H9 (cell line): ENCODE results near the gene ZNF80. TPM values are rescaled to one million over a fixed set of nuclear protein-coding genes. Genes with fewer than 3 reads are reported as not detected.
"Not testable (repeated sequence)": the region's sequence is repeated elsewhere in the genome, so short reads cannot be mapped to it uniquely, and the experiment has no call there.

ENCODE experiments used
- DNase-seq: peaks from one replicate; pipeline ENCODE4 v3.0.0-alpha.2; 2017
- H2AFZ ChIP-seq: one replicate; pipeline ENCODE4 v1.6.1; 2013; ENCODE audit warnings: mild to moderate bottlenecking, low read length, control low read depth, moderate library complexity
- H2AK5ac ChIP-seq: 2 replicates; pipeline ENCODE4 v1.6.1; 2013; ENCODE audit warnings: low read length, control low read depth, mixed read lengths; ENCODE audit not compliant: insufficient read length
- H2BK120ac ChIP-seq: one replicate; pipeline ENCODE4 v1.6.1; 2013; ENCODE audit warnings: low read depth, mild to moderate bottlenecking, low read length, control low read depth, inconsistent platforms; ENCODE audit not compliant: poor library complexity, severe bottlenecking
- H2BK12ac ChIP-seq: 2 replicates; pipeline ENCODE4 v1.6.1; 2013; ENCODE audit warnings: low read length, control low read depth, mixed read lengths, low read depth; ENCODE audit not compliant: insufficient read length
- H2BK15ac ChIP-seq: 2 replicates; pipeline ENCODE4 v1.6.1; 2013; ENCODE audit warnings: low read depth, low read length, control low read depth
- H2BK20ac ChIP-seq: one replicate; pipeline ENCODE4 v1.6.1; 2013; ENCODE audit warnings: low read depth, mild to moderate bottlenecking, low read length, control low read depth, inconsistent platforms; ENCODE audit not compliant: poor library complexity, severe bottlenecking
- H2BK5ac ChIP-seq: 2 replicates; pipeline ENCODE4 v1.6.1; 2013; ENCODE audit warnings: low read length, control low read depth, mixed read lengths; ENCODE audit not compliant: insufficient read length
- H3K14ac ChIP-seq: 2 replicates; pipeline ENCODE4 v1.6.1; 2013; ENCODE audit warnings: low read length, control low read depth; ENCODE audit not compliant: insufficient read depth
- H3K18ac ChIP-seq: 2 replicates; pipeline ENCODE4 v1.6.1; 2013; ENCODE audit warnings: low read depth, mild to moderate bottlenecking, mixed read lengths, low read length, control low read depth; ENCODE audit not compliant: insufficient read length
- H3K23ac ChIP-seq: 2 replicates; pipeline ENCODE4 v1.6.1; 2013; ENCODE audit warnings: low read length, control low read depth, mixed read lengths, low read depth; ENCODE audit not compliant: insufficient read length
- H3K23me2 ChIP-seq: 2 replicates; pipeline ENCODE4 v1.6.1; 2013; ENCODE audit warnings: low read depth, mild to moderate bottlenecking, mixed read lengths, low read length, control low read depth; ENCODE audit not compliant: insufficient read length, poor library complexity, severe bottlenecking
- H3K27ac ChIP-seq: 2 replicates; pipeline ENCODE4 v1.5.1; 2013; ENCODE audit warnings: low read length, control low read depth, mixed read lengths, low read depth; ENCODE audit not compliant: insufficient read length
- H3K27me3 ChIP-seq: 2 replicates; pipeline ENCODE4 v1.6.1; 2013; ENCODE audit warnings: low read length, control low read depth, inconsistent platforms; ENCODE audit not compliant: insufficient read depth
- H3K4ac ChIP-seq: 2 replicates; pipeline ENCODE4 v1.6.1; 2013; ENCODE audit warnings: low read depth, mild to moderate bottlenecking, control low read depth, inconsistent platforms, low read length, moderate library complexity
- H3K4me1 ChIP-seq: 2 replicates; pipeline ENCODE4 v1.6.1; 2013; ENCODE audit warnings: low read length, control low read depth, inconsistent platforms; ENCODE audit not compliant: insufficient read depth
- H3K4me2 ChIP-seq: 2 replicates; pipeline ENCODE4 v1.6.1; 2013; ENCODE audit warnings: low read length, control low read depth, mixed read lengths; ENCODE audit not compliant: insufficient read length, insufficient read depth
- H3K56ac ChIP-seq: 2 replicates; pipeline ENCODE4 v1.6.1; 2013; ENCODE audit warnings: low read depth, mild to moderate bottlenecking, mixed read lengths, low read length, control low read depth; ENCODE audit not compliant: insufficient read length
- H3K79me1 ChIP-seq: 2 replicates; pipeline ENCODE4 v1.6.1; 2013; ENCODE audit warnings: low read depth, mild to moderate bottlenecking, moderate library complexity, low read length, control low read depth, inconsistent platforms; ENCODE audit not compliant: insufficient read depth, poor library complexity, severe bottlenecking
- H3K79me2 ChIP-seq: 2 replicates; pipeline ENCODE4 v1.6.1; 2013; ENCODE audit warnings: low read length, control low read depth, inconsistent platforms; ENCODE audit not compliant: insufficient read depth
- H3K9ac ChIP-seq: 2 replicates; pipeline ENCODE4 v1.6.1; 2013; ENCODE audit warnings: low read length, control low read depth, mixed read lengths; ENCODE audit not compliant: insufficient read length; ENCODE audit errors: extremely low read depth
- H3K9me3 ChIP-seq: one replicate; pipeline ENCODE4 v1.6.1; 2013; ENCODE audit warnings: low read depth, low read length, inconsistent platforms; ENCODE audit not compliant: control insufficient read depth
- H3T11ph ChIP-seq: one replicate; pipeline ENCODE4 v1.6.1; 2013; ENCODE audit warnings: mild to moderate bottlenecking, low read length, control low read depth, inconsistent platforms
- H4K20me1 ChIP-seq: one replicate; pipeline ENCODE4 v1.6.1; 2013; ENCODE audit not compliant: control insufficient read depth, insufficient read length, insufficient read depth
- H4K5ac ChIP-seq: 2 replicates; pipeline ENCODE4 v1.6.1; 2013; ENCODE audit warnings: low read depth, mild to moderate bottlenecking, mixed read lengths, low read length, control low read depth; ENCODE audit not compliant: insufficient read length
- H4K8ac ChIP-seq: replicated peaks from 2 replicates; pipeline ENCODE4 v1.6.1; 2013; ENCODE audit warnings: low read length, control low read depth, mixed read lengths, low read depth; ENCODE audit not compliant: insufficient read length
- H4K91ac ChIP-seq: 2 replicates; pipeline ENCODE4 v1.6.1; 2013; ENCODE audit warnings: low read depth, mild to moderate bottlenecking, moderate library complexity, mixed read lengths, low read length, control low read depth; ENCODE audit not compliant: insufficient read length
- H3K27ac Mint-ChIP-seq, 3 experiments: 2 replicates in 2 of 3; 3 replicates in 1 of 3; pipeline ENCODE4 v1.8.0; 2020 to 2021; ENCODE audit warnings: mixed read lengths in 3 of 3, mild to moderate bottlenecking in 1 of 3, moderate library complexity in 1 of 3
- H3K27me3 Mint-ChIP-seq: 2 replicates; pipeline ENCODE4 v1.8.0; 2021; ENCODE audit warnings: low read depth, mild to moderate bottlenecking, moderate library complexity, mixed read lengths
- H3K36me3 Mint-ChIP-seq, 3 experiments: 2 replicates in 2 of 3; 3 replicates in 1 of 3; pipeline ENCODE4 v1.8.0; 2020 to 2021; ENCODE audit warnings: low read depth in 3 of 3, mixed read lengths in 3 of 3; ENCODE audit not compliant: insufficient read depth in 1 of 3
- H3K4me1 Mint-ChIP-seq, 2 experiments: 2 replicates each; pipeline ENCODE4 v1.8.0; 2020; ENCODE audit warnings: mixed read lengths in 2 of 2
- H3K4me3 Mint-ChIP-seq, 2 experiments: 2 replicates in 1 of 2; 3 replicates in 1 of 2; pipeline ENCODE4 v1.8.0; 2020 to 2021; ENCODE audit warnings: mild to moderate bottlenecking in 2 of 2, mixed read lengths in 2 of 2, moderate library complexity in 1 of 2
- H3K9me3 Mint-ChIP-seq, 2 experiments: 2 replicates in 1 of 2; 3 replicates in 1 of 2; pipeline ENCODE4 v1.8.0; 2020; ENCODE audit warnings: mild to moderate bottlenecking in 2 of 2, mixed read lengths in 2 of 2, moderate library complexity in 1 of 2
- CTCF ChIP-seq: fragments of 200-600 bp; sonication (generic); conservative IDR thresholded peaks from 3 replicates; pipeline ENCODE4 v1.8.0; 2021; ENCODE audit warnings: antibody characterized with exemption, mild to moderate bottlenecking
- whole genome bisulfite sequencing: extraction: QIAGEN DNeasy Blood & Tissue Kit; methylation state at CpG from one replicate; pipeline ENCODE4 v1.1.7; 2013; ENCODE audit warnings: missing lambda C conversion rate, low lambda C conversion rate, mixed read lengths; ENCODE audit not compliant: insufficient read length; ENCODE audit errors: extremely low coverage; 5-methylcytosine and 5-hydroxymethylcytosine counted together
- total RNA-seq: library from RNA; stranded (reverse); gene quantifications from 2 replicates; pipeline ENCODE4 v1.2.1, GENCODE V29; 2021

ZNF80 gene
- total RNA-seq, 1 experiment from 2014 or later = not detected

GRCh38 chr3:114241262-114241661, 3.9 kb upstream of the ZNF80 start:
- WGBS = no CpG with 5 or more reads among the region's 2 CpGs
- Histone ChIP-seq H2BK120ac (no peak overlapping the region), H2BK20ac (no peak overlapping the region), H3K4me2 (no peak overlapping the region), H3K4ac (no peak overlapping the region), H2AK5ac (no peak overlapping the region), H2BK15ac (no peak overlapping the region), H3K27ac (no peak overlapping the region), H3K9me3 (peaks cover 15% of the 10 kb centered on the region), H4K20me1 (no peaks in the 10 kb centered on the region), H4K5ac (no peak overlapping the region), H3K14ac (no peak overlapping the region), H3K9ac (no peak overlapping the region), H3K79me2 (no peaks in the 10 kb centered on the region), H4K8ac (no peak overlapping the region), H3T11ph (no peak overlapping the region), H3K27me3 (no peaks in the 10 kb centered on the region), H3K56ac (no peak overlapping the region), H3K23ac (no peak overlapping the region), H2AFZ (no peak overlapping the region), H3K4me1 (no peaks in the 10 kb centered on the region), H3K23me2 (no peaks in the 10 kb centered on the region), H2BK5ac (no peak overlapping the region), H4K91ac (no peak overlapping the region), H2BK12ac (no peak overlapping the region), H3K79me1 (no peaks in the 10 kb centered on the region), H3K18ac (no peak overlapping the region)
- no peak overlapping the region for H3K27ac Mint-ChIP-seq
- peaks cover 6% of the 10 kb centered on the region for H3K27me3 Mint-ChIP-seq
- no peak overlapping the region for H3K4me3 Mint-ChIP-seq
- peaks cover 28 to 33% of the 10 kb centered on the region in 2 experiments for H3K9me3 Mint-ChIP-seq
- peaks cover 0 to 4% of the 10 kb centered on the region in 2 experiments; a peak in 1 of 4 replicates for H3K4me1 Mint-ChIP-seq
- DNase-seq = no peak
- peaks cover 14 to 33% (median 23%) of the 10 kb centered on the region in 3 experiments for H3K36me3 Mint-ChIP-seq
- no peak for TF ChIP-seq CTCF

GRCh38 chr3:114238146-114238785, 888 bp upstream of the ZNF80 start:
- H2AK5ac ChIP-seq, H3K4me1 Mint-ChIP-seq, H3K36me3 Mint-ChIP-seq, H3K4ac ChIP-seq, DNase-seq, H3K9ac ChIP-seq, H3K14ac ChIP-seq, H3K4me1 ChIP-seq, H3K4me2 ChIP-seq, H2BK12ac ChIP-seq, H3K27ac ChIP-seq, H3K79me2 ChIP-seq, H2AFZ ChIP-seq, H4K20me1 ChIP-seq, H2BK20ac ChIP-seq, H3K4me3 Mint-ChIP-seq, H3K56ac ChIP-seq, H3K18ac ChIP-seq, H3K27me3 Mint-ChIP-seq, H3K27ac Mint-ChIP-seq, H4K5ac ChIP-seq, H2BK5ac ChIP-seq, H3K23me2 ChIP-seq, H4K8ac ChIP-seq, H4K91ac ChIP-seq, H3K23ac ChIP-seq, H3K27me3 ChIP-seq, H2BK120ac ChIP-seq, H3K79me1 ChIP-seq, H3T11ph ChIP-seq, H2BK15ac ChIP-seq, H3K9me3 ChIP-seq: not testable (repeated sequence)
- no CpG with 5 or more reads among the region's 34 CpGs for WGBS
- H3K9me3 Mint-ChIP-seq = peaks cover 9 to 12% of the 10 kb centered on the region in 2 experiments
